Natural killer cell (primary cell): ENCODE results near the gene SLC12A4. TPM values are rescaled to one million over a fixed set of nuclear protein-coding genes. Genes with fewer than 3 reads are reported as not detected.

Source experiments
- ATAC-seq, 3 donors: fragments of 150-1000 bp in 2 of 3; fragments of 200-7000 bp in 1 of 3; cut with Tn5 transposase; 1 replicate in 1 of 3; 2 replicates in 2 of 3; pipeline ENCODE4 v1.10.0; 2021; ENCODE audit warnings: mild to moderate bottlenecking in 2 of 3, moderate library complexity in 2 of 3
- DNase-seq, 2 donors: peaks; one replicate each; pipeline versions ENCODE4 v3.0.0 to v3.0.0-alpha.2; 2013 to 2021; ENCODE audit warnings: mixed read lengths in 1 of 2
- H3K27ac ChIP-seq: one replicate; pipeline ENCODE4 v1.5.1; 2013; ENCODE audit warnings: mild to moderate bottlenecking, low read length
- H3K27me3 ChIP-seq: one replicate; pipeline ENCODE4 v1.6.1; 2013; ENCODE audit warnings: low read length; ENCODE audit not compliant: control insufficient read depth, insufficient read depth
- H3K36me3 ChIP-seq: one replicate; pipeline ENCODE4 v1.6.1; 2013; ENCODE audit warnings: low read length; ENCODE audit not compliant: control insufficient read depth, insufficient read depth
- H3K4me1 ChIP-seq: one replicate; pipeline ENCODE4 v1.6.1; 2013; ENCODE audit warnings: low read length; ENCODE audit not compliant: control insufficient read depth, insufficient read depth
- H3K4me3 ChIP-seq: one replicate; pipeline ENCODE4 v1.5.1; 2013; ENCODE audit warnings: low read length
- H3K9me3 ChIP-seq: one replicate; pipeline ENCODE4 v1.6.1; 2013; ENCODE audit warnings: low read length; ENCODE audit not compliant: control insufficient read depth, insufficient read depth
- H3K27ac Mint-ChIP-seq, 2 donors: one replicate each; pipeline ENCODE4 v1.8.0; 2022; ENCODE audit warnings: mild to moderate bottlenecking in 2 of 2, mixed read lengths in 2 of 2, moderate library complexity in 1 of 2
- H3K27me3 Mint-ChIP-seq, 2 donors: one replicate each; pipeline ENCODE4 v1.8.0; 2022; ENCODE audit warnings: low read depth in 2 of 2, mixed read lengths in 2 of 2
- H3K36me3 Mint-ChIP-seq: one replicate; pipeline ENCODE4 v1.8.0; 2022; ENCODE audit warnings: mixed read lengths
- H3K4me1 Mint-ChIP-seq, 2 donors: one replicate each; pipeline ENCODE4 v1.8.0; 2022; ENCODE audit warnings: mixed read lengths in 2 of 2
- H3K4me3 Mint-ChIP-seq: one replicate; pipeline ENCODE4 v1.8.0; 2022; ENCODE audit warnings: mild to moderate bottlenecking, moderate library complexity, mixed read lengths
- H3K9me3 Mint-ChIP-seq, 2 donors: one replicate each; pipeline ENCODE4 v1.8.0; 2022; ENCODE audit warnings: mixed read lengths in 2 of 2
- WGBS: methylation state at CpG from one replicate; pipeline ENCODE4 v1.1.7; 2013; ENCODE audit warnings: missing lambda C conversion rate; ENCODE audit not compliant: insufficient coverage; 5-methylcytosine and 5-hydroxymethylcytosine counted together
- intact Hi-C: fragments of 100-400 bp; cut with micrococcal nuclease; formaldehyde crosslinking; loops from one replicate; pipeline ENCODE4 v1.14.2; 2022
- total RNA-seq, 4 donors: library from RNA; stranded (reverse); fragments of 120-200 nt in 1 of 4; gene quantifications; one replicate each; pipeline versions ENCODE4 v1.2.3 to v1.2.4, GENCODE V29; 2013 to 2022
- TF ChIP-seq, protein P1 (sequence below): fragments of 200-600 bp; IDR thresholded peaks from one replicate; pipeline ENCODE4 v1.8.0; 2022; ENCODE audit warnings: antibody characterized with exemption

The SLC12A4 gene
- total RNA-seq, 3 donors from 2014 or later (not counting 1 experiment from before 2014, with no cell fraction given), result 30.0 to 47.0 (median 30.5) TPM

DNA sequence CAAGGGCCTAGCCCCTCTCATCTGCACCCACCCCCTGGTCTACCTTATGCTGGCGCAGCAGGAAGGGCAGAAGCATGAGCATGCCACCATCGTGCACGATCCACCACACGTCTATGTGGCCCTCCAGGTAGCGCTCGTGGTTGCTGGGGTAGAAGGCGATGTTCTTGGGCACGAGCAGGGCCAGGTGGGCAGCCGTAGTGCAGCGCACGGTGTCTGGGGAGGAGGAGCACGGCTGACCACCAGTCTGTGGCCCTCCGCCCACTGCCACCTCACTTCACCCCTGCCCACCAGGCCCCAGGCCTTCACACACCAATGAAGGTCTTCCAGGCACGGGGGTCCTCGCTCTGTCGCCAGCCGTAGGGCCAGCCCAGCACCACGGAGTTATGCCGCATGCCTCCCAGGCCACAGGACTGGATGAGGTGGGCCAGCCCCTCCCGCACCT, 22.3 kb downstream of the SLC12A4 start:
- no peaks in the 10 kb centered on the region for H3K9me3 Mint-ChIP-seq
- WGBS, result 95% methylated on average over 20 of the region's 20 CpGs
- Histone ChIP-seq H3K36me3 (peaks cover 29% of the 10 kb centered on the region), H3K27me3 (no peaks in the 10 kb centered on the region), H3K27ac (no peak overlapping the region), H3K9me3 (no peaks in the 10 kb centered on the region), H3K4me1 (peaks cover 14% of the 10 kb centered on the region), H3K4me3 (no peak overlapping the region)
- no peak overlapping the region for H3K27ac Mint-ChIP-seq
- ATAC-seq (no peak), DNase-seq (no peak)
- no peaks in the 10 kb centered on the region for H3K27me3 Mint-ChIP-seq
- peaks cover 9 to 11% of the 10 kb centered on the region in 2 donors for H3K4me1 Mint-ChIP-seq
- no peak overlapping the region for H3K4me3 Mint-ChIP-seq
- no peaks in the 10 kb centered on the region for H3K36me3 Mint-ChIP-seq
- intact Hi-C loops, result no loop called here
- TF ChIP-seq, protein P1, sequence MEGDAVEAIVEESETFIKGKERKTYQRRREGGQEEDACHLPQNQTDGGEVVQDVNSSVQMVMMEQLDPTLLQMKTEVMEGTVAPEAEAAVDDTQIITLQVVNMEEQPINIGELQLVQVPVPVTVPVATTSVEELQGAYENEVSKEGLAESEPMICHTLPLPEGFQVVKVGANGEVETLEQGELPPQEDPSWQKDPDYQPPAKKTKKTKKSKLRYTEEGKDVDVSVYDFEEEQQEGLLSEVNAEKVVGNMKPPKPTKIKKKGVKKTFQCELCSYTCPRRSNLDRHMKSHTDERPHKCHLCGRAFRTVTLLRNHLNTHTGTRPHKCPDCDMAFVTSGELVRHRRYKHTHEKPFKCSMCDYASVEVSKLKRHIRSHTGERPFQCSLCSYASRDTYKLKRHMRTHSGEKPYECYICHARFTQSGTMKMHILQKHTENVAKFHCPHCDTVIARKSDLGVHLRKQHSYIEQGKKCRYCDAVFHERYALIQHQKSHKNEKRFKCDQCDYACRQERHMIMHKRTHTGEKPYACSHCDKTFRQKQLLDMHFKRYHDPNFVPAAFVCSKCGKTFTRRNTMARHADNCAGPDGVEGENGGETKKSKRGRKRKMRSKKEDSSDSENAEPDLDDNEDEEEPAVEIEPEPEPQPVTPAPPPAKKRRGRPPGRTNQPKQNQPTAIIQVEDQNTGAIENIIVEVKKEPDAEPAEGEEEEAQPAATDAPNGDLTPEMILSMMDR, result no peak

DNA sequence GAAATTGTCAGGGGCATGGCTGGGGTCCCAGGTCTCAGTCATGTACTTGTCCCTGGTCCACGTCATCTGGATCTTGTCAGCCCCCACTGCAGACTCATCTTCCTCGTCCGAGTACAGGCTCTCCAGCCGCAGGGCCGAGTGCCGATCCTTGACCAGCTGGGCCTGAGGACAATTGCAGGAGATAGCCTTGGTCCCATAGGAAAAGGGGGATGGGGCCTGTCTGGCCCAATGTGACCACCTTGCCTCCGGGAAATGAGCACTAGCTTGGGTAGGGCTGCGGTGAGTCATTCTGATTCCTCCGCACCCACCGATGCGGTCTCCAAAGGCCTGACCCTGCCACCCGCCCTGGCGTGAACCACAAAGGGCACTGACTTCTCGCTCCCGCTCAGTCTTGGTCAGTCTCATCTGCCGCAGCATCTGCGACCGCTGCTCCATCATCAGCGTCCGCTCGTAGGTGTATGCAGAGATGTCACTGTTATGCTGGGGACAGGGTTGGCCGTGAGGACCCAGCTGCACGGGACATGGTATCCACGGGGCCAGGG, 23.0 kb downstream of the SLC12A4 start:
- Mint-ChIP-seq H3K4me1 (peaks cover 10 to 13% of the 10 kb centered on the region in 2 donors), H3K36me3 (no peaks in the 10 kb centered on the region), H3K27me3 (no peaks in the 10 kb centered on the region), H3K27ac (no peak overlapping the region), H3K9me3 (no peaks in the 10 kb centered on the region), H3K4me3 (no peak overlapping the region)
- TF ChIP-seq, protein P1, result no peak
- no peak overlapping the region for H3K4me3 ChIP-seq
- peaks cover 16% of the 10 kb centered on the region for H3K4me1 ChIP-seq
- 89% methylated on average over 24 of the region's 24 CpGs for WGBS
- intact Hi-C loops, result no loop called here
- ATAC-seq (no peak), DNase-seq (no peak)
- H3K36me3 ChIP-seq, result peaks cover 25% of the 10 kb centered on the region
- H3K27ac ChIP-seq, result no peak overlapping the region
- no peaks in the 10 kb centered on the region for H3K27me3 ChIP-seq
- no peaks in the 10 kb centered on the region for H3K9me3 ChIP-seq

DNA sequence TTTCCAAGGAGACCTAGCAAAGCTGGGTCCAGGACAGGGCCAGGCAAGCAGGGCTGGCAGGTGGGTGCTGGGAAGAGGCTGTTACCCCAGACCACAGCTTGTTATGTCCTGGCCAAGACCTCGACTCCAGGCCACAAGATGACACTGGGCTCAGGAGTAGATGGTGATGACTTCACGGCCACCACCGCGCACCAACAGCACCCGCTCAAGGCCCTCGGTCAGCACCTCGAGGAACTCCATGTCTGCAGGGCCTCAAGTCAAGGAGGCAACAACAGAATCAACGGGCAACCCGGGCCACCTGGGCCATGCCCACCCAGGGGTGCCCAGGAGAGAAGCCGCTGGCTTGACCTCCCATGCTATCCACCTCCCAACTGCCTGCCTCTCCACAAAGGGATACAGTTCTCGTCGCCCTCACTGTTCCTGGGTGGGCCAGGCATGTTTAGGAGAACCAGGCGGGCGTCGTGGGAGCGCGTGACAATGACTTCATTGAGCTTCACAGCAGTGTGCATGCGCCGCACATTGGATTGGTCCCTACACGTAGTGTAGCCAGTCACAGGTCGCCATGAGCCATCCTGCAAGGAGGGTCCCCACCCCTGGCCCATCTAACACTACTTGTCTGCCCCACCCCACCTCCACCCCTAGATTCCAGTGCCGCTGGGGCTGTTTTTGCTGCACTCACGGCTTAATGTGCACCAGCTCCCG, 23.6 kb downstream of the SLC12A4 start:
- Mint-ChIP-seq H3K27ac (no peak overlapping the region), H3K4me1 (peaks cover 16 to 20% of the 10 kb centered on the region in 2 donors), H3K4me3 (no peak overlapping the region), H3K27me3 (no peaks in the 10 kb centered on the region), H3K9me3 (no peaks in the 10 kb centered on the region), H3K36me3 (no peaks in the 10 kb centered on the region)
- H3K36me3 ChIP-seq, result peaks cover 20% of the 10 kb centered on the region
- H3K27me3 ChIP-seq, result no peaks in the 10 kb centered on the region
- H3K9me3 ChIP-seq, result no peaks in the 10 kb centered on the region
- WGBS, result 95% methylated on average over 24 of the region's 24 CpGs
- peaks cover 22% of the 10 kb centered on the region for H3K4me1 ChIP-seq
- no peak overlapping the region for H3K27ac ChIP-seq
- ATAC-seq, result no peak
- no peak overlapping the region for H3K4me3 ChIP-seq
- intact Hi-C loops, result no loop called here
- DNase-seq, result no peak
- TF ChIP-seq, protein P1, result no peak
